ENCODE data around the gene PLCL2.

- TF ChIP-seq CTCF (conservative IDR thresholded peaks at IDR 0.05 in 1 of 2, IDR thresholded peaks at IDR 0.05 in 1 of 2; ENCODE audit: extremely low read depth in 1 of 2, insufficient read depth in 1 of 2, low read depth in 1 of 2, low read length in 2 of 2) = no peak
- no peak for TF ChIP-seq EZH2 (IDR thresholded peaks at IDR 0.05; ENCODE audit: borderline replicate concordance, low read length)
Measured at GRCh38 chr3:16942955-16943354, 58.2 kb downstream of the PLCL2 start.

Measured in mammary epithelial cell (primary cell).